OCI-LY3 (cell line): Measurements from ENCODE around the gene FAM227B.

ENCODE experiments used
- CTCF ChIP-seq: fragments of 200-600, 300-600 bp; sonication (generic); IDR thresholded peaks from 2 replicates; pipeline ENCODE4 v1.5.1; 2014; ENCODE audit warnings: antibody characterized with exemption, low read length, low read depth
- EZH2phosphoT487 ChIP-seq: fragments of 200-600 bp; shearing (Covaris generic); IDR thresholded peaks from 2 replicates; pipeline ENCODE4 v1.6.1; 2018; ENCODE audit warnings: antibody characterized with exemption, mixed run types, low read depth

GRCh38 chr15:49471733-49472132 lies 148.9 kb downstream of the FAM227B start:
- no peak for TF ChIP-seq CTCF
- TF ChIP-seq EZH2phosphoT487, result no peak
